GM12891 (cell line): ENCODE measurements around the gene GLMN.
"Not testable (repeated sequence)": the region's sequence is repeated elsewhere in the genome, so short reads cannot be mapped to it uniquely, and the experiment has no call there.

ENCODE experiments used
- DNase-seq: peaks from one replicate; pipeline ENCODE4 v3.0.0; 2011; ENCODE audit warnings: low spot score; ENCODE audit not compliant: insufficient read length
- FAIRE-seq: peaks from 2 replicates; lab custom pipeline; 2011; peaks lifted over from hg19 to GRCh38; lab: Jason Lieb, UNC
- PAX5 ChIP-seq: IDR thresholded peaks from 2 replicates; pipeline ENCODE4 v1.6.1; 2011; ENCODE audit warnings: low read length, moderate library complexity, mild to moderate bottlenecking; ENCODE audit not compliant: insufficient read depth, severe bottlenecking
- POLR2A ChIP-seq: IDR thresholded peaks from 2 replicates; pipeline ENCODE4 v1.6.1; 2011; ENCODE audit warnings: low read depth, low read length, control low read depth
- POLR2AphosphoS5 ChIP-seq: IDR thresholded peaks from 2 replicates; pipeline ENCODE4 v1.6.1; 2011; ENCODE audit warnings: low read depth, low read length, control low read depth
- POU2F2 ChIP-seq: IDR thresholded peaks from 2 replicates; pipeline ENCODE4 v1.6.1; 2011; ENCODE audit warnings: low read depth, mild to moderate bottlenecking, control low read depth, low read length, moderate library complexity
- SPI1 ChIP-seq: IDR thresholded peaks from 2 replicates; pipeline ENCODE4 v1.6.1; 2011; ENCODE audit warnings: low read depth, low read length, control low read depth
- TAF1 ChIP-seq: IDR thresholded peaks from 2 replicates; pipeline ENCODE4 v1.6.1; 2011; ENCODE audit warnings: low read depth, low read length, control low read depth

GLMN gene

DNA sequence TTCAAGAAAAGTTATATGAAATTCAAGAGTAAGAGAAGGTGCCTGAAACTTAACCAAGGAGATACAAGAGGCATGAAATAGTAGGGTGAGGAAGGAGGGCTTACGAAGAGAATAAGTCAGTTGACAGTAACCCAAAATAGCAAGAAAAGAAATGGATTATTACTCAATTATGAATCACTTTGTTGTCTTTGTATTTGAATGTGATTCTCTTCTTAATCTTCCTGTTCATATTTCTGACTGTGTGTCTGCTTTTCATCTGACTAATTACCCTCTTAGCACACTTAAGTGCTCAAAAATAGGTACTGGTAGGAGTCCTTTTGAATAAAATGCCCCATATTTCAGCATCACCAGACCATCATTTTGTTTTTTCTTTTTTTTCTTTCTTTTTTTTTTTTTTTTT is 39.4 kb downstream of the GLMN start:
- FAIRE-seq: no peak
- DNase-seq: no peak
- no peak for TF ChIP-seq TAF1
- TF ChIP-seq POLR2A: no peak
- no peak for TF ChIP-seq POLR2AphosphoS5
- TF ChIP-seq SPI1: no peak
- no peak for TF ChIP-seq POU2F2
- no peak for TF ChIP-seq PAX5

GRCh38 chr1:92254714-92255113 is 44.1 kb downstream of the GLMN start:
- FAIRE-seq, DNase-seq: not testable (repeated sequence)

GRCh38 chr1:92244376-92244775 is 54.4 kb downstream of the GLMN start:
- TF ChIP-seq TAF1 (no peak), POU2F2 (no peak), SPI1 (no peak), POLR2AphosphoS5 (no peak), PAX5 (no peak), POLR2A (no peak)
- FAIRE-seq (peak; percentile 66), DNase-seq (no peak)

DNA sequence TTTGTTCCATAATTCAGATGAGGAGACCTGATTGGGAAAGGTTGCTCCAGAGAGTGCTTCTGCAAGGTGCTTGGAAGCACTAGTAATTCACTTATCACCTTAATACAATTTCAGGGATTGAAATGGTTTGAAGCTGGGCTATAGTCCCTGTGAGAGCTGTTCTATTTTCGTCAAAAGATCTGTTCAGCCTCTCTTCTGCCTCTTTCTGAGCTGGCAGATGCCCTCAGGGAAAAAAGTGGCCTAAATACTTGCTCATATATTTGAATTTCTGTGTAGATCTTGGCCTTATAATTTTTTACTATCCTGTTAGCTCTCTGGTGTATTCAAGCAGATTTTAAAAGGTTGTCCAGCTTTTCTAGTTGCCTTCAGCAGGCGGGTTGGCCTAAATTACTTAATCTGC is 58.8 kb downstream of the GLMN start:
- no peak for FAIRE-seq
- no peak for DNase-seq
- no peak for TF ChIP-seq POLR2AphosphoS5
- no peak for TF ChIP-seq POU2F2
- TF ChIP-seq POLR2A: no peak

GRCh38 chr1:92230736-92231135 is 68.1 kb downstream of the GLMN start:
- no peak for DNase-seq
- TF ChIP-seq POLR2A: no peak
- no peak for TF ChIP-seq POLR2AphosphoS5
- no peak for TF ChIP-seq SPI1
- TF ChIP-seq POU2F2: no peak
- no peak for TF ChIP-seq PAX5
- no peak for TF ChIP-seq TAF1
- no peak for FAIRE-seq

DNA sequence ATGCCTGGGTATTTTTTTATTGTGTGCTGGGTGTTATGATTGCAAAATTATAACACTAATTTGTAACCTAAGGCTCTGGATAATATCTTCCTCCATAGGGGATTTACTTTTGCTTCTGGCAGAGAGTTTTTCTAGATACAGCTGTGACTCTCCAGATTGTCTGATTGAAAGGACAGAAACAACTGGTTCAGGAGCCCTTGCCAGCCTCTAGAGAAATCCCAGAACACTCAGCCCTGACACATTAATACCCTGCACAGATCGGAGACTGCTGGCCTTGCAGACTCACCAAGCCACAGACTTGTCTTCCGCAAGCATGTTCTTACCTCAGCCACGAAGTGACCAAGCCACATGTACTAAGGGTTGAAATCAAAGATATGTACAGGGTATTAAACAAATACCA is 70.4 kb downstream of the GLMN start:
- TF ChIP-seq POU2F2 (no peak), TAF1 (no peak), PAX5 (no peak), POLR2A (no peak), SPI1 (no peak), POLR2AphosphoS5 (no peak)
- DNase-seq (no peak), FAIRE-seq (no peak)

GRCh38 chr1:92219028-92219427 is 79.8 kb downstream of the GLMN start:
- FAIRE-seq: no peak
- TF ChIP-seq POU2F2 (no peak), PAX5 (no peak), POLR2AphosphoS5 (no peak), TAF1 (no peak), POLR2A (no peak), SPI1 (no peak)
- no peak for DNase-seq

- no peak for FAIRE-seq
- no peak for DNase-seq
- TF ChIP-seq SPI1 (no peak), POLR2AphosphoS5 (no peak), POLR2A (no peak), PAX5 (no peak), TAF1 (no peak), POU2F2 (no peak)
Measured at GRCh38 chr1:92218559-92218958, 80.2 kb downstream of the GLMN start.

DNA sequence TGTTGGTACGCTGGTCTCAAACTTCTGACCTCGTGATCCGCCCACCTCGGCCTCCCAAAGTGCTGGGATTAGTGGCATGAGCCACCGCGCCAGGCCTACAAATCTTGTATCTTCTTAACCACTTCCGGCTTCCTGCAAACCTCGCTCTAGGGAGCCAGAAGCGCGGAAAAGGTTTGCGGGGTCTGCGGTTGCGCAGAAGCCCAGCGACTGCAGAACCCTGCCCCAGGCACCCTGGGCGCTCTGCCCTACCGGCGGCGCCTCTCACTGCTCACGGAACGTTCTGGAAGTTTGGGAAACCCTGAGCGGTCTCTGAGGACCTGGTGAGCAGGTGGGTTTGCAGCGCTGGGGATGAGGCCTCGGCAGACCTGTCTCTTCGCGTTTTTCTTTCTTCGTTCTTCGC is 81.1 kb downstream of the GLMN start, which contains the start of gene C1orf146:
TSS of gene C1orf146 (plus strand) at position 195 of the 400 bp plus-strand sequence. CDS start 13,506 bp downstream, outside the sequence.
- DNase-seq: no peak
- no peak for FAIRE-seq
- no peak for TF ChIP-seq POLR2A
- no peak for TF ChIP-seq PAX5
- no peak for TF ChIP-seq POLR2AphosphoS5
- no peak for TF ChIP-seq TAF1
- TF ChIP-seq SPI1: no peak
- no peak for TF ChIP-seq POU2F2

GRCh38 chr1:92211166-92211565 is 87.6 kb downstream of the GLMN start:
- no peak for DNase-seq
- no peak for FAIRE-seq
- TF ChIP-seq TAF1: no peak
- TF ChIP-seq POLR2A: no peak
- TF ChIP-seq POLR2AphosphoS5: no peak

- FAIRE-seq: no peak
- TF ChIP-seq POLR2A (no peak), PAX5 (no peak), POU2F2 (no peak)
- DNase-seq: no peak
Measured at GRCh38 chr1:92210701-92211100, 88.1 kb downstream of the GLMN start.
